Measurements from ENCODE around the gene CNOT2.
"Not testable (repeated sequence)": the region's sequence is repeated elsewhere in the genome, so short reads cannot be mapped to it uniquely, and the experiment has no call there.

The CNOT2 gene

DNA sequence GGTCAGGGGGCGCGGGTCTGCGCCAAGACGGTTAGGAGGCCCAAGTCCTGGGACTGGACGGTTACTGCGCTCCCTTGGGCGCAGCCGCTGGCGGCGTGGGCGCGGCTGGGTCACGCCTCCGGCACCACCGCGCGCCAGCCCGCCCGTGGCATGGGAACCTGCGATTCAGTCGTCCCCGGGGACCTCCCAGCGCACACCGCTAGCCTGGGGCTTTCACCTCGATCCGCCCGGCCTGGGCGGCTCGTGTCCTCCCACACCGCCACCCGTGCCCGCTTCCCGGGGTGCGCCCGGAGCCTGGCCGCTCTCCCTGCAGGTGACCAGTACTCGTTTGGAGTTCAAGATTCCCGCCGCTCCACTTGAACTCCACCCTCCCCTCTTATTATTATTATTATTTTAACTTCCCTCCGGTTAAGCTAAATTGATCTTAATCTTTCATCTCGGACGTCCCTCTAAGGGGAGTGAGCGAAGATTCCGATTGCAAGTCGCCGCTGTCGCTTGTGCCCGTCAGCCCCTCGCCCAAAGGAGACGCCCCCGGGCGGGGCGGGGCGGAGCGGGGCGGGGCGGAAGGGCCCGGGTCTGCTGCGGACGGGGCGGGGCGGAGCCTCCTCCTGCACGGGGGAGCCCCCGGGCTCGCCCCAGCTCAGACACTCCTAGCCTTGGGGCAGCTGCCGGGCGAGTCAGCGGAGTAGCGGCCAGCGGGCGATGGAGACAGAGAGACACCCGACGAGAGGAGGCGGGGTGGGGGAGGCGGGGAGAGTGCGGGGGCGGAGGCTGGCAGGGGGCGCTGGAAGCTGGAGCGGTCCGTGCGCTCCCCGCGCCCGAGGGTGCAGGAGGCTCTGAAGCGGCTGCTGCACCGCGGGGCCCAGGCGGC lies 122.7 kb downstream of the CNOT2 start, which contains the start of gene KCNMB4:
Gene KCNMB4, plus strand, starts transcription at position 643 of the 871 bp plus-strand sequence. CDS start 445 bp downstream, outside the sequence.
- DNase-seq (ENCODE audit: low read depth): no peak

- DNase-seq (ENCODE audit: low read depth): no peak
Observed at GRCh38 chr12:70366581-70367257, 123.5 kb downstream of the CNOT2 start.

DNA sequence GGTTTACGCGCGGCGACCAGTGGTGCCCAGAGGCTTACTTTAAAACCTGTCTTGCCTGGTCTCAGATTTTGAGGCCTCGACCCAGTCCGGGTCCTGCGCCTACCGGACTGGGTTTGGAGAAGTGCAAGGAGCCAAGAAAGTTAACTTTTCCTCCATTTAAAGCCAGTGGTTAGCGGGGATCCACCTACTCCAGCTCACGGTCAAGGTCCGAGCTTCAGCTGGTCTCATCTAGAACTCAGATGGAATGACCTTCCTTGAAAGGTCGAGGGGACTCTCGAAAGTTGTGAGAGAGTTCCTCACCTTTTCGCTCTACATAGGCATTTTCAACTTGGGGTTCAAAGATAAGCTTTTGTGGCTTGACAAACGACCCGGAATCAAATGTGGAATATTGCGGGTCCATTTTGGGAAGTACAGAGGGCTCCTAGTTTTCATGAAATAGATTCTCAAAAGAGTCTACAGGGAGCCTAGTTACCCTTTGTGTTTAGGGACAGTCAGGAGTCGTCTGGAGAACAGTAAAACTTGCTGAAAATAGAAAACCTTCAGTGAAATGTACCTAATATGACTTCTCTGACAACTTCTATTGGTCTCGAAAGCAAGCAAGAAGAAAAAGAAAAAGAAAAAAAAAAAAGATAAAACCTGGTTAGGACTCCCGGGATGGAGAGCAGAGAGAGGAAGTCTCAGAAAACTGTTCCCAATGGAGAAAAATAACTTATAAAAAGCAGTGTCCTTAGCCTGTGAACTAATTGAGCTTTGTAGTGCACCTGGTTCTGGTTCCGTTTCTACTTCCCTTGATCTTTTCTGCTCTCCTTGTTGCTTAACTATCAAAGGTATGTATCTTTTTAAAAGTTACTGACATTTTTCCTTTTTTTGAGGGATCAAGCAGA lies 124.3 kb downstream of the CNOT2 start:
- DNase-seq (ENCODE audit: low read depth): no peak

DNA sequence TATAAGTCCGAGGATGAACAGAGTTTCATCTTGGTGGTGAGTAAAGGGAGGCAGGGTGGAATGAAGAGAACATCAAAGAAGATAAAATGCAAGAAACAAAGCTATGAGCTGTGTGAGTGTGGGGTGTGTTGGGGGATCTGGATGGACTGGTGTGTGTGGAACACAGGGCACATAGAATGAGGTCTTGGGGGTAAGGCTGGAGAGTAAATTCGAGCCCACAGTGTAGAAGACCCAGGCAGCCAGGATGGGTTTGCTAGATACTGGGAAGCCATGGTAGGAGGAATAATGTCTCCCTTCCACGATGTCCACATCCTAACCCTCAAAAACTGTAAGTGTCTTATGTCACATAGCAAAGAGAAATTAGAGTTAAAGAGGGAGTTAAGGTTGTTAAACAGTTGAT lies 129.6 kb downstream of the CNOT2 start:
- no peak for DNase-seq (ENCODE audit: low read depth)

- DNase-seq (ENCODE audit: low read depth): no peak
Observed at GRCh38 chr12:70379846-70380245, 136.6 kb downstream of the CNOT2 start.

- no peak for DNase-seq (ENCODE audit: low read depth)
Observed at GRCh38 chr12:70383484-70383883, 140.3 kb downstream of the CNOT2 start.

DNA sequence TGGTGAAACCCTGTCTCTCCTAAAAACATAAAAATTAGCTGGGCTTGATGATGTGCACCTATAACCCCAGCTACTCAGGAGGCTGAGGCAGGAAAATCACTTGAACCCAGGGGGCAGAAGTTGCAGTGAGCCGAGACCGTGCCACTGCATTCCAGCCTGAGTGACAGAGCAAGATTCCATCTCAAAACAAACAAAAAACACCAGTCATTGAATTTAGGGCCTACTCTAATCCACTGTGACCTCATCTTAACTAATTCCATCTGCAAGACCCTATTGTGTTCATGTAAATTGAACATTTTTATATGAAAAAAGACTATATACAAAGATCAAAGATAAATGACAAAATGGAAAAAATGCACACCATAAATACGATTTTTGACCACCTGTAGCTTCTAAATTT lies 140.7 kb downstream of the CNOT2 start:
- DNase-seq (ENCODE audit: low read depth): no peak

DNA sequence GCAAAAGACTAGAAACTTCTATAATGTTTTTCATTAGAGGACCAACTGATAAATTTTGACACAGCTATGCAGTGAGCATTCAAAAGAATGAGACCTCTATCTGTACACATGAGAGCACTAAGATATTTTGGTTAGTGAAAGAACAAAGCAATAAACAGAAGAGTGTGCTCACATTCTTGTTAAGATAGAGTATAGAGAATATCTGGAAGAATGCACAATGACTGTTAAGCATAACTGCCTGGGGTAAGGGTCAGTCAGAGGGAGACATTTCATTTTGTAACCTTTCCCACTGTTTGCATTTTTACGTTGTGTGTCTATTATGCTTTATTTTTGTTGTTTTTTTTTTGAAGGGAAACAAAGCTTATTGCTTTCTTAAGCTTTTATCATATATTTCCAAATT lies 143.5 kb downstream of the CNOT2 start:
- no peak for DNase-seq (ENCODE audit: low read depth)

DNA sequence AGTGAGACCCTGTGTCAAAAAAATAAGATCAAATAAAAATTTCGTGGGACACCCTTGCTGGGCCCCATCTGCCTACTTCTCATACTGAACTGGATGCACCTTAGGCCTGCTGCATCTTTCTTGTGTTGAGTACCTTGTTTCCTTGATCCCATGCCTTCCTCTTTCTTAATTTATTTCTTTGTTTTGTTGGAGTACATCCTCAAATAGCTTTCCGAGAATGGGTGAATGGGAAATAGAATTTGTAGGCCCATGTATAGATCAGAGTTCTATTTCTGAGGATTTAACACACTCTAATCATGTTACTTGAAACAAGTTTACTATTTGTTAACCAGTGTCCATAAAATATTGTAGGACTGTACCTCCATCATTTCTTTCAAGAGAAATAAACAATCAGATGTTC lies 146.4 kb downstream of the CNOT2 start:
- no peak for DNase-seq (ENCODE audit: low read depth)

- not testable (repeated sequence) for DNase-seq (ENCODE audit: low read depth)
Observed at GRCh38 chr12:70392631-70393030, 149.4 kb downstream of the CNOT2 start.

DNA sequence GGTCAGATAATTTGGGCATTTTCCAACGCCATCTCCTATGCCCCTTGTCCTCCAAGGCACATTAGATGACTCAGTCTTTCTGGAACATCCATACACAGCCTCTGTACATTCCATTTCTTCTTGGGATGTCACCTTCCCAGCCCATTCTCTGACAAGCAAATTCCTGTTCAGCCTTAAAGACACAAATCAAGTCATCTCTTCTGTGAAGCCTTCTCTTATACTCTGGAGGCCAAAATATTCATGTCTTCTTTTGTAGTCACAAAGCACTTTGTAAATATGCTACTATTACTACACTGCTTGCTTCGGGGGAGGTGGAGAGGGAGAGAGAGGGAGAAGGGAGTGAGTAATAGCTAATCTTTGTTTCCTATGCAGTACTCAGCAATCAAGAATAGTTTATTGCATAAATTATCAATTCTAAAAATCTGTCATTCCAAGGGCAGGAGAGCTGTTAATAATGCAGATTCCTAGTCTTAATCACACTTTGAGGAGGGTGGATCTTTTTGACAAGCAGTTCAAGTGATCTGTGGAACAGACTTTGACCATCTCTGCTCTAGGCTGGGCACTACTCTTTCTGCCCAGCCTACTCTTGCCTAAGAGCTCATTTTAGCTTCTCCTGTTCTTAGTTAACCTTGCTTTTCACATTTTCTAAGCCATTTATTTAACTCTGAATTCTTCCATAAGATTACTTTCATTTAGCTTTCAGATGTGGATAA lies 150.7 kb downstream of the CNOT2 start:
- DNase-seq (ENCODE audit: low read depth): peak; percentile 10

DNA sequence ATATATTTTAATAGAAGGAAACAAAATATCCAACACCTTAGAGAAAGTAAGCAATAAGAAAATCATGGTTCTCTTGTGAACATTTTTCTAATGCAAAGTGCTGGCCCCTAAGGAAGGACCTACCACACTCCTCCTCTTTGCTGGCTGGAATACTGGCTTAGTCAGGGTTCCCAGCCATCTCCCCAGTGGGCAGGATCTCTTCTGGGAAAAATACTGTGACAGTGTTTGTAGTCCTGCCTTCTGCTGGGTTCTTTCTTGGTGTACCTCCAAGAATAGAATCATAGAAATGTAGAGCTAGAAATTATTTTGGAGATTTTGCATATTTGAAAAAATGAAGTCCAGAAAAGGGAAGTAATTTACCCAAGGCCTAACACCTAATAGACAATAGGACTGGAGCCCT lies 154.8 kb downstream of the CNOT2 start:
- no peak for DNase-seq (ENCODE audit: low read depth)

GRCh38 chr12:70398862-70399261 lies 155.6 kb downstream of the CNOT2 start:
- no peak for DNase-seq (ENCODE audit: low read depth)

DNA sequence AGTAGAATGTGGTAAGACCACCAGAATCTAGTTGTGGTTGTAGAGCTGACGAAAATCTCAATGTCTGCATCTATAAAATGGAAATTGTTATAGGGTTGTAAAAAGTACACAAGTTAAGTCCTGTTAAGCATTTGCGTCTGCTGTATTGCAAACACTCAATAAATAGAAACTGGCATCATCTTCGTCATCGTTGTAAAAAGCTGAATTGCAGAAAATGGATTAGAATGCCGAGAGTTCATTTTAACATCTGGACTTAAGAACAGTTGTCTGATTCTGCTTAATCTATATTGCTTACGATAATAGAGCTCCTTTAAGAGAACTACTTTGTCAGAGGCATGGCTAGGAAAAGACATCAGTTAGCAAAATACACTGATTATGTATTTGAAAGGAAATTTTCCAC lies 156.1 kb downstream of the CNOT2 start:
- DNase-seq (ENCODE audit: low read depth): no peak

GRCh38 chr12:70400124-70400523 lies 156.9 kb downstream of the CNOT2 start:
- no peak for DNase-seq (ENCODE audit: low read depth)

GRCh38 chr12:70402597-70402996 lies 159.4 kb downstream of the CNOT2 start:
- no peak for DNase-seq (ENCODE audit: low read depth)

- no peak for DNase-seq (ENCODE audit: low read depth)
Observed at GRCh38 chr12:70403826-70404225, 160.6 kb downstream of the CNOT2 start.
